ENCODE results near the gene C2CD4C.

GRCh38 chr19:435707-436412, 26.9 kb upstream of the C2CD4C start:
- TF ChIP-seq CTCF (IDR thresholded peaks at IDR 0.05; ENCODE audit: borderline replicate concordance, extremely low read depth, low read length, poor library complexity, severe bottlenecking) (no peak), EZH2 (IDR thresholded peaks at IDR 0.05; ENCODE audit: borderline replicate concordance, low read depth, low read length, severe bottlenecking) (no peak)
